Measurements from ENCODE around the gene PPP6R3. TPM values are rescaled to one million over a fixed set of nuclear protein-coding genes. Genes with fewer than 3 reads are reported as not detected.

PPP6R3 gene
- total RNA-seq, 1 experiment from 2014 or later, result 138 TPM

DNA sequence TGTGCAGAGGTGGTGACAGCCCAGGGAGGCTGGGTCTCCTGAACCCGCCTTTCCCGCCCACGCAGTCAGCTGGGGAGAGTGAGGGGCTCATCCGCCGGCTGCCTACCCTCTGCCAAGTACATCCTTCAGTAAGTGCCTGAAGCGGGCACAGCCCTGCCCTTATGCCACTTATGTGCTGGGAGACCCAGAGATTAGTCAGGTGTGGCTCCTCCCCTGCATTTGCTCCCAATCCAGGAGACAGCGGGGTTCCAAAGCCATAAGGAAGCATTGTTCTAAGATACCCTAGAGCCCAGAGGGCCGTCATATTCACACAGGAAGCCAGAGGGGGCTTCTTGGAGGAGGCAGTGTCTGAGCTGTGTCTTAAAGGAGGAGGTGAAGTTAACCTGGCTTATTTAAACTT is 5.8 kb upstream of the PPP6R3 start:
- H3K79me2 ChIP-seq (ENCODE audit: insufficient read depth, low read length), result no peaks in the 10 kb centered on the region
- H2BK5ac ChIP-seq (ENCODE audit: insufficient read length, low read length), result no peak overlapping the region
- Mint-ChIP-seq H3K27ac (no peak overlapping the region), H3K9me3 (no peaks in the 10 kb centered on the region), H3K36me3 (ENCODE audit: insufficient read depth in 1 of 3, low read depth in 3 of 3) (peaks cover 3 to 4% (median 4%) of the 10 kb centered on the region in 3 experiments; a peak in 5 of 7 replicates), H3K4me1 (peaks cover 14 to 18% of the 10 kb centered on the region in 2 experiments), H3K4me3 (no peak overlapping the region), H3K27me3 (ENCODE audit: low read depth) (no peaks in the 10 kb centered on the region)
- H4K5ac ChIP-seq (ENCODE audit: insufficient read length, low read depth, low read length), result no peak overlapping the region
- no peak overlapping the region for H3K23ac ChIP-seq (ENCODE audit: insufficient read length, low read depth, low read length)
- H2BK12ac ChIP-seq (ENCODE audit: insufficient read length, low read depth, low read length), result no peak overlapping the region
- no peaks in the 10 kb centered on the region for H3K27me3 ChIP-seq (ENCODE audit: insufficient read depth, low read length)
- H3T11ph ChIP-seq (ENCODE audit: low read length), result no peak overlapping the region
- no peak overlapping the region for H3K27ac ChIP-seq (ENCODE audit: insufficient read length, low read depth, low read length)
- no peaks in the 10 kb centered on the region; the same call in 1 of the 2 replicates for H3K4me1 ChIP-seq (ENCODE audit: insufficient read depth, low read length)
- H2AK5ac ChIP-seq (ENCODE audit: insufficient read length, low read length), result no peak overlapping the region
- no peak overlapping the region for H2AFZ ChIP-seq (ENCODE audit: low read length)
- no peak overlapping the region for H3K56ac ChIP-seq (ENCODE audit: insufficient read length, low read depth, low read length)
- H2BK120ac ChIP-seq (ENCODE audit: low read depth, low read length, poor library complexity, severe bottlenecking), result no peak overlapping the region
- H3K4ac ChIP-seq (ENCODE audit: low read depth, low read length), result no peak overlapping the region
- H3K79me1 ChIP-seq (ENCODE audit: insufficient read depth, low read depth, low read length, poor library complexity, severe bottlenecking), result no peaks in the 10 kb centered on the region
- H3K4me2 ChIP-seq (ENCODE audit: insufficient read depth, insufficient read length, low read length), result no peak overlapping the region
- peak; percentile 61 for DNase-seq
- H3K18ac ChIP-seq (ENCODE audit: insufficient read length, low read depth, low read length), result no peak overlapping the region
- peaks cover 2% of the 10 kb centered on the region for H4K20me1 ChIP-seq (ENCODE audit: control insufficient read depth, insufficient read depth, insufficient read length)
- TF ChIP-seq, protein P1, sequence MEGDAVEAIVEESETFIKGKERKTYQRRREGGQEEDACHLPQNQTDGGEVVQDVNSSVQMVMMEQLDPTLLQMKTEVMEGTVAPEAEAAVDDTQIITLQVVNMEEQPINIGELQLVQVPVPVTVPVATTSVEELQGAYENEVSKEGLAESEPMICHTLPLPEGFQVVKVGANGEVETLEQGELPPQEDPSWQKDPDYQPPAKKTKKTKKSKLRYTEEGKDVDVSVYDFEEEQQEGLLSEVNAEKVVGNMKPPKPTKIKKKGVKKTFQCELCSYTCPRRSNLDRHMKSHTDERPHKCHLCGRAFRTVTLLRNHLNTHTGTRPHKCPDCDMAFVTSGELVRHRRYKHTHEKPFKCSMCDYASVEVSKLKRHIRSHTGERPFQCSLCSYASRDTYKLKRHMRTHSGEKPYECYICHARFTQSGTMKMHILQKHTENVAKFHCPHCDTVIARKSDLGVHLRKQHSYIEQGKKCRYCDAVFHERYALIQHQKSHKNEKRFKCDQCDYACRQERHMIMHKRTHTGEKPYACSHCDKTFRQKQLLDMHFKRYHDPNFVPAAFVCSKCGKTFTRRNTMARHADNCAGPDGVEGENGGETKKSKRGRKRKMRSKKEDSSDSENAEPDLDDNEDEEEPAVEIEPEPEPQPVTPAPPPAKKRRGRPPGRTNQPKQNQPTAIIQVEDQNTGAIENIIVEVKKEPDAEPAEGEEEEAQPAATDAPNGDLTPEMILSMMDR (conservative IDR thresholded peaks at IDR 0.05), result no peak; the same call in 2 of the 3 replicates
- no CpG with 5 or more reads among the region's 8 CpGs for WGBS (ENCODE audit: extremely low coverage, insufficient read length, low lambda C conversion rate)
- no peak overlapping the region for H3K14ac ChIP-seq (ENCODE audit: insufficient read depth, low read length)
- H2BK15ac ChIP-seq (ENCODE audit: low read depth, low read length), result no peak overlapping the region
- no peaks in the 10 kb centered on the region for H3K9me3 ChIP-seq (ENCODE audit: control insufficient read depth, low read depth, low read length)
- no peak overlapping the region for H2BK20ac ChIP-seq (ENCODE audit: low read depth, low read length, poor library complexity, severe bottlenecking)
- H3K9ac ChIP-seq (ENCODE audit: extremely low read depth, insufficient read length, low read length), result no peak overlapping the region
- no peak overlapping the region for H4K91ac ChIP-seq (ENCODE audit: insufficient read length, low read depth, low read length)
- no peaks in the 10 kb centered on the region for H3K23me2 ChIP-seq (ENCODE audit: insufficient read length, low read depth, low read length, poor library complexity, severe bottlenecking)
- H4K8ac ChIP-seq (replicated peaks; ENCODE audit: insufficient read length, low read depth, low read length), result no peak overlapping the region

Data from H9 (cell line).